Activated T-cell treated with anti-CD3 and anti-CD28 coated beads, Interleukin-2, amount 50 U/mL, for 24 hours (primary cell): Measurements from ENCODE around the gene TTR.

ENCODE experiments used
- DNase-seq: peaks from one replicate; pipeline ENCODE4 v3.0.0-alpha.2; 2020
- H3K27ac Mint-ChIP-seq: 2 replicates; pipeline ENCODE4 v1.8.0; 2020; ENCODE audit warnings: mild to moderate bottlenecking, mixed read lengths
- H3K27me3 Mint-ChIP-seq: 2 replicates; pipeline ENCODE4 v1.8.0; 2020; ENCODE audit warnings: mixed read lengths
- H3K36me3 Mint-ChIP-seq: 2 replicates; pipeline ENCODE4 v1.8.0; 2020; ENCODE audit warnings: low read depth, mixed read lengths
- H3K4me1 Mint-ChIP-seq: 2 replicates; pipeline ENCODE4 v1.8.0; 2020; ENCODE audit warnings: low read depth, mixed read lengths
- H3K4me3 Mint-ChIP-seq: 2 replicates; pipeline ENCODE4 v1.8.0; 2020; ENCODE audit warnings: mild to moderate bottlenecking, moderate library complexity, mixed read lengths
- H3K9me3 Mint-ChIP-seq: 2 replicates; pipeline ENCODE4 v1.8.0; 2020; ENCODE audit warnings: mixed read lengths

Gene TTR

DNA sequence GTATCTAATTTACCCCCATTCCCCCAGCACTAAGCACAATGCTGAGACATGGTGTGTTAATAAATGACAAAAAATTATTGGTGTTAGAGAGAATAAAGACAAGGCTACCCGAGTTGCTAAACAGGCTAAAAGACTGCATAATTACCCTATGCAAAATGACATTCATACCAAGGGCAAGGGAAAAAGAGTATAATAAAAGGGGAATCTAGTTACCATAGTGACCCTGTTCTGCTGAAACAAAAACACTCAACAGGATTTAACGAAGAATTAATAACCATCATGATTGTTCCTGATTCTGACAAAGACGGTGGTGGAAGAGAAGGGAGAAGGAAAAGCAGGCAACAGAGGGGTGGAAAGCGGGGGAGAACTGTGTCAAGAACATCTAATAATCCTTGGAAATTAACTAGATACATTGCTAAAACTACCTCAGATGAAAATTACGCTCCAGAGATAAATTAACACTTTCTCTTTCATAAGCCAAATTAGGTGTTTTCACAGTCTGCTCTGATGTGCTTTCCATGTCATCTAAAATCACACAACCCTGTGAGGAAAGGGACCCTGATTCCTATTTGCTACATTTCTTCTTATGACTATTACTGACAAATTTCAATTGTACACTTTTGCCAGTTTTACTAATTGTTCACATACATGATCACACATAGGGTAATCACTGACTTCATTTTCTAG is 25.5 kb downstream of the TTR start:
- no peak for DNase-seq
- no peaks in the 10 kb centered on the region for H3K36me3 Mint-ChIP-seq
- H3K4me1 Mint-ChIP-seq: no peaks in the 10 kb centered on the region
- no peak overlapping the region for H3K27ac Mint-ChIP-seq
- H3K9me3 Mint-ChIP-seq: no peaks in the 10 kb centered on the region
- no peaks in the 10 kb centered on the region for H3K27me3 Mint-ChIP-seq
- H3K4me3 Mint-ChIP-seq: no peak overlapping the region

DNA sequence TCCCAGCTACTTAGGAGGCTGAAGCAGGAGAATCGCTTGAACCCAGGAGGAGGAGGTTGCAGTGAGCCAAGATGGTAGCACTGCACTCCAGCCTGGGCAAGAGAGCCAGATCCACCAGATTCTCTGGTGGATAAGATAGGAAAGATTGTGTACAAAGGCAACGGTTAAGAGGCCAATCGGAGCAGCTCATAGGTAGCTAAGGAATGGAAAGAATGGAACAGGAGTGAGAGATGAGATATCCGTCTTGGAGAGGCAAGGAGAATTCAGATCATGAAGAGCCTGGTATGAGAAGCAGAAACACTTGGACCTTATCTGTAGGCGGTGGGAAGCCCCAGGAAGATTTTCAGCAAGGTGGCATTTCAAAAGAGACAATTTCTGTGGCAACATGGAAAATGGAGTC is 27.1 kb downstream of the TTR start:
- no peaks in the 10 kb centered on the region for H3K4me1 Mint-ChIP-seq
- no peak overlapping the region for H3K27ac Mint-ChIP-seq
- no peaks in the 10 kb centered on the region for H3K36me3 Mint-ChIP-seq
- DNase-seq: no peak
- H3K4me3 Mint-ChIP-seq: no peak overlapping the region
- H3K27me3 Mint-ChIP-seq: peaks cover 2% of the 10 kb centered on the region
- no peaks in the 10 kb centered on the region for H3K9me3 Mint-ChIP-seq

DNA sequence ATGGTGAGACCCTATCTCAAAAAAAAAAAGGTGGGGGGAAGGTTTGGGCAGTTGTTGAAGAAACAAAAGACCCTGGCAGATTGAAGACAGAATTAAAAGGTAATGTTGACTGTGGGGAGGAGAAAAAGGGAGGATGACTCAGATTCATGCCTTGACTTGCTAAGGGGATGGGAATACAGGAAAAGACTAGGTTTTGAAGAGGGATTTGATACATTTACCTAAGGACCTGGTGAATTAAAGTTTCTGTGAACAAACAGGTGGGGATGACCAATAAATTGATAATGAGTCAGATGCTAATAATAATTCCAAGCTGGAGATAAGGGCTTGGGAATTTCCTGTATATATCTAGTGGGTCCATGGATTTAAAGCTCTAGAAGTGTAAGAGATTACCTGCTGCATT is 27.6 kb downstream of the TTR start:
- Mint-ChIP-seq H3K27ac (no peak overlapping the region), H3K4me1 (no peaks in the 10 kb centered on the region), H3K36me3 (no peaks in the 10 kb centered on the region), H3K27me3 (peaks cover 2% of the 10 kb centered on the region), H3K4me3 (no peak overlapping the region), H3K9me3 (no peaks in the 10 kb centered on the region)
- no peak for DNase-seq

DNA sequence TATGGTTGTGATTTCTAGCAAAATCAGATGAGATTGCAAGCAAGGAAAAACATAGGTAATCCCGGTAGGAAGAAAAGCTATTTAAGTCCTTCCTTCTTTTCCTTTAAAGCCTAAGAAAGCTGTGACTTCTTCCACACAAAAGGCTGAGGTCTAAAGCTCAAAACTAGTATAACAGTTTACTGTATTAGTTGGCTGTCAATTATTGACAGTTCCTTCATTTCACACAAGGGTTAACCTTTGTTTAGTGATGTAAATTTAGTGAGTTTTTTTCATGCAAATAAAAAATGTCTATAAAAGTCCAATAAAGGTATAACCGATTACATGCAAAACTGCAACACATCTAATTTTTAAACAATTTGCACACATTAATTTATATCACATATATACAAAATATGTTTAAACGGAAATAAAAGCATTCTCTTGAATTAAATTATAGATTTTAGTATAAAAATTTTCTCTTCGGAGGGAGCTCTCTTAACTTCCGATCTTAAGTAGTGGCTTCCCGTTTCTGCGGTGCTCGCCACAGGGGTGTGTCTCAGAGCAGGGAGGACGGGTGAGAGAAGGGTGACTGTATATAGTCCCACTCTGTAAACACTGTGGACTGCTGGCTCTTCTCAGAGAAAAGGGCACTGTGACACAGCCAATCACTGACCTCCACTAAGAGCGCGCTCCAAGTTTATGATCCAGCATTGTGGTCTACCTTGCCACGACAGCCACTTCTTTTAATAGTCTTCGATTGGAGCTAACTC is 33.4 kb downstream of the TTR start:
- no peak for DNase-seq
- H3K4me1 Mint-ChIP-seq: no peaks in the 10 kb centered on the region
- no peak overlapping the region for H3K27ac Mint-ChIP-seq
- H3K9me3 Mint-ChIP-seq: no peaks in the 10 kb centered on the region
- H3K36me3 Mint-ChIP-seq: no peaks in the 10 kb centered on the region
- H3K27me3 Mint-ChIP-seq: peaks cover 2% of the 10 kb centered on the region
- no peak overlapping the region for H3K4me3 Mint-ChIP-seq

DNA sequence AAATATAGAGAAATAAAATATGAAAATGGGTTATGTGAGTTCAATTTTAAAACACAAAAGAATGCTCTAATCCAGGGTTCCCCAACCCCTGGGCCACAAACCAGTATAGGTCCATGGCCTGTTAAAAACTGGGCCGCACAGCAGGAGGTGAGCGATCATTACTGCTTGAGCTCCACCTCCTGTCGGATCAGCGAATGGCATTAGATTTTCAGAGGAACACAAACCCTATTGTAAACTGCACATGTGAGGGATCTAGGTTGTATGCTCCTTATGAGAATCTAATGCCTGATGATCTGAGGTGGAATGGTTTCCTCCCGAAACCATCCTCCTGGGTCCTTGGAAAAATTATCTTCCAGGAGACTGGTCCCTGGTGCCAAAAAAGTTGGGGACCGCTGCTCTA is 34.7 kb downstream of the TTR start:
- H3K4me1 Mint-ChIP-seq: no peaks in the 10 kb centered on the region

DNA sequence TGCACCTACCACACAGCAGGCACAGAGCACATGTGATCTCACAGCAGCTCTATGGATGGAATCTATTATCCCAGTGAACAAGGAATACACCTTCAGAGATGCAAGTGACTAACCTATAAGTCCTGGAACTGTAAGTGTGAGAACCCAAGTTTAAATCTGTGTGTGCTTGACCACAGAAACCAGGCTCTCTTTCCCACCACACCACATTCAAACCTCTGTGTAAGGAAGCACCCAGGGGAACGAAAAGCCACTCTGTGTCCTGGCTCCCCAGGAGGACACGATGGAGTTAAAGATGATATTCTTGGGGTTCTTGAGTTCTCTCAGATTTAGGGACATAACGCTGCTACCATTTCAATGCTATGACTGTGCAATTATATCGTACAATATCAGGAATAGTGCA is 38.9 kb downstream of the TTR start:
- H3K36me3 Mint-ChIP-seq: no peaks in the 10 kb centered on the region
- H3K9me3 Mint-ChIP-seq: no peaks in the 10 kb centered on the region
- no peak overlapping the region for H3K4me3 Mint-ChIP-seq
- DNase-seq: no peak
- peaks cover 7% of the 10 kb centered on the region for H3K4me1 Mint-ChIP-seq
- no peak overlapping the region for H3K27ac Mint-ChIP-seq
- peaks cover 7% of the 10 kb centered on the region for H3K27me3 Mint-ChIP-seq

More for the DNA sequence above, 34.7 kb downstream of the TTR start:
- Mint-ChIP-seq H3K9me3 (no peaks in the 10 kb centered on the region), H3K27me3 (peaks cover 4% of the 10 kb centered on the region), H3K36me3 (no peaks in the 10 kb centered on the region), H3K27ac (no peak overlapping the region), H3K4me3 (no peak overlapping the region)
- no peak for DNase-seq

DNA sequence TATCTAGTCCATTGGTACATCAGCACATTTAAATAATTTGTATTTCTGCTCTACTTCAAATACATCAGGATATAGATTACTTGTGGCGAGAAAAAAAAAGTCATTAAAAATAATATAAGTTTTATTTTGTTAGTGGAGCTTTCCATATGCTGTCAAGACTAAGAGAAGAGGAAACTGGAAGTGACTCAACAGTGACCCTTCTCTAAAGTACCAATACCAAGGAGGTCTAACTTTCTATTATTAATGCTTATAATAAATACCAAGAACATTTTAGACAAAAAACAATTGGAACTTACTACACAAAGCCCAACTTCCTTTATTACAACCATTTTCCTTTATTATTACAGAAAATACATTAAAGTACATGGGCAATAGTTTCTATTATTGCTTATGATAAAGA is 39.8 kb downstream of the TTR start:
- Mint-ChIP-seq H3K4me1 (peaks cover 7% of the 10 kb centered on the region), H3K36me3 (no peaks in the 10 kb centered on the region), H3K27me3 (peaks cover 9% of the 10 kb centered on the region), H3K9me3 (peaks cover 3% of the 10 kb centered on the region), H3K4me3 (no peak overlapping the region), H3K27ac (no peak overlapping the region)
- DNase-seq: no peak

DNA sequence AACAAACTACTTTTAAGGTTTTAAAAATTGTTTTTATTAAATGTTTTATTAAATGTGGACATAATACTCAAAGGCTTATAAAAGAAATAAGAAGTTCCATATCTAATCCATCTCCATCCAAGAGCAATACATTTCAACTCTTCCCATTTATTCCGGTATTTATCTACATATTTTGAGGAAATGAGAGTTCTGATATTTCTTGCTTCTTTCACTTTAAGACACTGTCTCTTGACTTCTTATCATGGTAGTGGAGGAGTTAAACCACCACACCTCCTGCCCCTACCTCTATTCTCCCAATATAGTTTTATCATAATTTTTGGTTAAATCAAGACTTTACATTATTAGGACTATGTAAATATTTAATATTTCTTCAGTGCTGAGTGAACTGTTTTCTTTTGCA is 40.7 kb downstream of the TTR start:
- Mint-ChIP-seq H3K36me3 (no peaks in the 10 kb centered on the region), H3K27ac (no peak overlapping the region), H3K4me3 (no peak overlapping the region), H3K4me1 (peaks cover 7% of the 10 kb centered on the region), H3K9me3 (peaks cover 5% of the 10 kb centered on the region), H3K27me3 (peaks cover 12% of the 10 kb centered on the region)
- no peak for DNase-seq

DNA sequence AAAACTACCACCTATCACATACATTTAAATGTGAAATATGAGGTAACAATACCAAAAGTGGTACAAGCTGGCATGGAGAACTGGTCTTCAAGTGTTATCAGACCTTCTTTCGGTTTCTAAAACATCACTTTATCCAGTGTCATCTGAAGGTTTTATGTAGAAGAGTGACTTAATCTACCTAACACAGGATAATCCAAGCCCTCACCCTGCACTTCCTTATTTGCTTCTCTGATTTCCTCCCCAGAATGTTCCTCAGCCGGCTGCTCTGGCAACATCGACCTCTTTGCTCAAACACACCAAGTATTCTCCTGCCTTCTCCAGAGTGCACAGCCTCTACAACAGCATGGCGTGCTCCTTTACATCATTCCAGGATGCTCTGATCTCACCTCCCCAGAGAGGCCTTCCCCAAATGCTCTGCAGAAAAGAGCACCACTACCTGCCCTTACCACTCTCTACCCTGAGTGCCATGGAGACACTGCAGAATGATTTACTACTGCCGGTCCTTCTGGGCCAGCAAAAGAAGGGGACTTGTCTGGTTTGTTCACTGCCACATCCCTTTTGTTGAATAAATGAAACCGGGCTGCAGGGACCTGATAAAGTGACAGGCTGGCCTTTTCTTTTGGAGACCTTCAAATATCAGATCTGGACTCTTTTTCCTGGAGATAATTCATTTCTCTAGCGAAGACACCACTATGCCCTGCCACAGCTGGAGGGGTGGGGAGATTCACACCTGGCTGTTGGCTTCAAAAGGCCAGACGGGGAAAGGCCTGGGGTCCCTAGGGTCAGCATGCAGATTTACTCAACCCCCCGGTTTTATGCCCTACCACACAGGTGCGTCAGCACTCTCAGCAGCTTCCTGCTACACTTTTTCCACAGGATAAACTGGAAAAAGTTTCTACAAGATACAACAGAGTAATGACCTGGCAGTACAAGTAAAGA is 42.0 kb downstream of the TTR start:
- Mint-ChIP-seq H3K9me3 (peaks cover 5% of the 10 kb centered on the region), H3K4me1 (peaks cover 7% of the 10 kb centered on the region), H3K4me3 (no peak overlapping the region), H3K36me3 (no peaks in the 10 kb centered on the region), H3K27me3 (peaks cover 12% of the 10 kb centered on the region), H3K27ac (no peak overlapping the region)
- DNase-seq: no peak

DNA sequence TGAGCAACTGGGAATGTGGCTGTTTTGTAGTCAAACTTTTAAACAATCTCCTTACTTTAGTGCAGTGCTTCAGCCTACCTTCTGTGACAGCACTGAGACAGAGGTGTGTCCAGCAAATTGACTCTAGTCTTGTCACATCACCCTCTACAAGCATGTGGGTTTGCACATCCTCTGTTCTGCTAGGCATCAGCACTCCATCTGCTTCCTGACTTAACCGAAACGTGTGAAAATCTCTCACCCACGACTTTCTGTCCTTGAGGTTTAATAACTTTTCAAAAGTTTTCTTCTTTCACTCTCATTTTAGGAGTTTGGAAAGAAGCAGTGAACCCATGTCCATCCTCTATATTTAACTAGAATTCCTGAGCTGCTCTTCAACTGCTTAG is 42.6 kb downstream of the TTR start:
- H3K4me3 Mint-ChIP-seq: no peak overlapping the region
- H3K27me3 Mint-ChIP-seq: peaks cover 15% of the 10 kb centered on the region
- DNase-seq: no peak

DNA sequence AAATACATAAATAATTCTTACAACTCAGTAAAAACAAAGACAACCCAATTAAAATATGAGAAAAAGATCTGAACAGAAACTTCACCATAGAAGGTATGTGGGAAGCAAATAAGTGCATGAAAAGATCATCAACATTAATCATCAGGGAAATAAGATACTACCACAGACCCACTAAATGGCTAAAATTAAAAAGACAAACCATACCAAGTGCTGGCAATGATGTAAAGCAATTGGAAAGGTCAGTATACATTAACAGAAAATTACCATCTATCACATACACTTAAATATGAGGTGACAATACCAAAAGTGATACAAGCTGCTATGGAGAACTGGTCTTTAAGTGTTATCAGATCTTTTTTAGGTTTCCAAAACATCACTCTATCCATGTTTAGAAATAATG is 44.7 kb downstream of the TTR start:
- H3K4me3 Mint-ChIP-seq: no peak overlapping the region
- no peaks in the 10 kb centered on the region for H3K36me3 Mint-ChIP-seq
- H3K9me3 Mint-ChIP-seq: peaks cover 5% of the 10 kb centered on the region
- DNase-seq: no peak
- no peak overlapping the region for H3K27ac Mint-ChIP-seq
- peaks cover 16% of the 10 kb centered on the region for H3K27me3 Mint-ChIP-seq
- peaks cover 7% of the 10 kb centered on the region for H3K4me1 Mint-ChIP-seq

More for the DNA sequence above, 42.6 kb downstream of the TTR start:
- H3K27ac Mint-ChIP-seq: no peak overlapping the region
- H3K36me3 Mint-ChIP-seq: no peaks in the 10 kb centered on the region
- H3K4me1 Mint-ChIP-seq: peaks cover 7% of the 10 kb centered on the region
- peaks cover 5% of the 10 kb centered on the region for H3K9me3 Mint-ChIP-seq

DNA sequence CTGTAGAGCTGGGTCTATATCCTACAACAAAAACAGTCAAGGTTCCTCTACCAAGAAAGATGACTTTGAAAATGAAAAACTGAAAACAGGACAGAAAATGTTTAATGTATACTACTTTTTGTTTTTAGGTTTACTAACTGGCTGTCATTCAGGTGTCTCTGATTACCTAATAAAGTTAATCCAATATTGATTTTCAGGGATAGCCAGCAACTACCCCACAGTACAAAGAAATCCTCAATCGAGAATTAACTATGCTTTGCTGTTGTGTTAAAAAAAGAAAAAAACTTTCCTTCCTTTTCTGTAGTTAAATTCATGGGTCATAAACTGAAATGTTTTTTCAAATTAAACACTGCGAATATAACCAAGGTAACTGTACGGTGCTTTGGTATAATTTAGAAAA is 45.8 kb downstream of the TTR start:
- peaks cover 5% of the 10 kb centered on the region for H3K9me3 Mint-ChIP-seq
- H3K36me3 Mint-ChIP-seq: no peaks in the 10 kb centered on the region
- no peak for DNase-seq
- no peak overlapping the region for H3K4me3 Mint-ChIP-seq
- no peak overlapping the region for H3K27ac Mint-ChIP-seq
- peaks cover 16% of the 10 kb centered on the region for H3K27me3 Mint-ChIP-seq
- peaks cover 7% of the 10 kb centered on the region for H3K4me1 Mint-ChIP-seq

DNA sequence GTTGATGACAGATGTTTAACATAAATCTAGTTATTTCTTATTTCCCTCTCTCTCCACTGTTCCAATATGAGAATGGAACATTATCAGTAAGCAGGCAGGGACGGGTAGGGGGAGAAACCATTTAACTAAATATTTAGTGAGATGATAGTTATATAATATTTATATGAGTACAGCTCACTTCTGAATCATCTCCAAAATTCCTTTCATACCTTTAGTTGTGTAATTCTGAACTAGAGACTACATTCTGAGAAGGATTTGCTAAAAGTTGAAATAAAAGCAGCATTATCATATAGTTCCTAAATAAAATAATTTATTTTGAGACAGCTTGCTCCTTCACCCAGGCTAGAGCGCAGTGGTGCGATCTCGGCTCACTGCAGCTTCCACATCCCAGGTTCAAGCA is 51.3 kb downstream of the TTR start:
- Mint-ChIP-seq H3K27ac (no peak overlapping the region), H3K27me3 (peaks cover 33% of the 10 kb centered on the region), H3K9me3 (no peaks in the 10 kb centered on the region), H3K36me3 (no peaks in the 10 kb centered on the region), H3K4me3 (no peak overlapping the region), H3K4me1 (peaks cover 11% of the 10 kb centered on the region)
- no peak for DNase-seq

DNA sequence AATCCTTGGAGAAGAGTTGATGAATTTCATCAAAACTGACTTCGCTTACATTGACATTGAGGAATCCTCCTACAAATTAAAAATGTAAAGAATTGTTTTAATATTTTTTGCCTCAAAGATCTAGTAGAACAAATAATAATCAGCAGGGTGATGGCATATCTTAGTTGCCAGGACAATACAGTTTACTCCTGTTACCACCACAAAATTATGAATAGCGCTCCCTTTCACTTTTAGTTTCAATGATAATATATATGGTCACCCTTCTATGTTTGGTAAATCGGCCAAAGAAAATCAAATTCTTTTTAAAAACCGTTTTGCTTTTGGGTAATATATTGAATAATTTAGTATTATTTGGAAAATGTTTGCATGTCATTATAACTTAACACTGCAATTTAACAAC is 53.7 kb downstream of the TTR start:
- Mint-ChIP-seq H3K4me3 (no peak overlapping the region), H3K27ac (no peak overlapping the region), H3K4me1 (peaks cover 12% of the 10 kb centered on the region), H3K27me3 (peaks cover 46% of the 10 kb centered on the region), H3K36me3 (no peaks in the 10 kb centered on the region), H3K9me3 (no peaks in the 10 kb centered on the region)
- no peak for DNase-seq
